GM21526 (cell line): ENCODE data around the gene PSMD1.
"Not testable (repeated sequence)": the region's sequence is repeated elsewhere in the genome, so short reads cannot be mapped to it uniquely, and the experiment has no call there.

Experiments used
- ATAC-seq: cut with Tn5 transposase; IDR thresholded peaks from one replicate; pipeline ENCODE4 v1.9.1; 2021; ENCODE audit warnings: moderate library complexity; ENCODE audit not compliant: unreplicated experiment, low FRiP score

Gene PSMD1

DNA sequence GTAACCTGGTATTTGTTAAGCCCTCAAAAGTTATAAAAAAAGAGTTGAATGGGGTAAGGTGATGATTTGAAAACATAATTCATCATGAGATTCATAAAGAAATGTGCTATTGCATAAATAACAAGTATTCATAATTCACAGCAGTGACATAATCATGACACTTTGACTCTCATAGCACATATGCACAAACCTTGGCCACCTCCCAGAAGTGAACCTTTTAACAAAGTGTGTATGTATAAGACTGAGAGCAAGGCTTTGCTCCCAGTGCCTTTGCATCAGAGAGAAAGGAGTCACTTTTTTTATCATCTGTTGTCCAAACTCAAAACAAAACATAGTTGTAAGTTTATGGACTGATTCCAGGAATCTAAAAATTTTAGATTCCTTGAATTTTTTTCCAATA lies 83.1 kb downstream of the PSMD1 start:
- no peak for ATAC-seq

DNA sequence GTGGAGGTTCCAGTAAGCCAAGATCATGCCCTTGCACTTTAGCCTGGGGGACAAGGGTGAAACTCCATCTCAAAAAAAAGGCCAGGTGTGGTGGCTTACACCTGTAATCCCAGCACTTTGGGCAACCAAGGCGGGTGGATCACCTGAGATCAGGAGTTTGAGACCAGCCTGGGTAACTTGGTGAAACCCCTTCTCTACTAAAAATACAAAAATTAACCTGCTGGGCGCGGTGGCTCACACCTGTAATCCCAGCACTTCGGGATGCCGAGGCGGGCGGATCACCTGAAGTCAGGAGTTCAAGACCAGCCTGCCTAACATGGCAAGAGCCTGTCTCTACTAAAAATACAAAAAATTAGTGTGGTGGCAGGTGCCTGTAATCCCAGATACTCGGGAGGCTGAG lies 84.1 kb downstream of the PSMD1 start:
- ATAC-seq, result not testable (repeated sequence)

DNA sequence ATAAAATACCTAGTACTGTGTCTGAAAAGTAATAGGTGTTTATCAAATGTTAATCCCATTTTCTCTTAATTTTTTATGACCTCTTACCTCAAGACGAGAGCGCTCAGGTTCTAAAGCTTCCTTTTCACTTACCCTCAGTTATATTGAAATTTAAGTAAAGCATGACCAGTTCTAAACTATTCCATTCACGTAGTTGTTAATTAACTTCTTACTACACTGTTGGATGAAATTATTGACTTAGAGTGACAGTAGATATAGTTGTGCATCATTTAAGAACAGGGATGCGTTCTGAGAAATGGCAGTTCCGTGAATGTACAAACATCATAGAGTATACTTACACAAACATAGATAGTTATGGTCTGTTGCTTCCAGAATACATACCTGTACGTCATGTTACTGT lies 88.2 kb downstream of the PSMD1 start:
- no peak for ATAC-seq

DNA sequence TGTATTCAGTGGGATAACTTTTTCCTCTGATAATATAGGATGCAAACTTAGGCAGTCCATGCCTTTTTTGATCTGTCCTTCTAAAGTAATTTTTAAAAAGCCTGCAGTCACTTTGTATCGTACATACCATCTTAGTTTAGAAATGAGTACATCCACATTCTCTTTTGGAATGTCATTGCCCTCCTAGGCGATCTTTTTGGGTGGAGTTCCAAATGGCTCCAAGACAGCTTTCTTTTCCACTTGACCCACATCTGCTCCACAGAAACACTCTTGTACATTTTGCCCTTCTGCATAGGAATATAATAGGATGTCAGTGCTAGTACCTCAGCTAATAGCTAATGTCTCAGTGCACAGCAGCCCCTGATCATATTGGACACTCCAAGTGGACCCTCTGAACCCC lies 90.0 kb downstream of the PSMD1 start:
- ATAC-seq, result no peak

DNA sequence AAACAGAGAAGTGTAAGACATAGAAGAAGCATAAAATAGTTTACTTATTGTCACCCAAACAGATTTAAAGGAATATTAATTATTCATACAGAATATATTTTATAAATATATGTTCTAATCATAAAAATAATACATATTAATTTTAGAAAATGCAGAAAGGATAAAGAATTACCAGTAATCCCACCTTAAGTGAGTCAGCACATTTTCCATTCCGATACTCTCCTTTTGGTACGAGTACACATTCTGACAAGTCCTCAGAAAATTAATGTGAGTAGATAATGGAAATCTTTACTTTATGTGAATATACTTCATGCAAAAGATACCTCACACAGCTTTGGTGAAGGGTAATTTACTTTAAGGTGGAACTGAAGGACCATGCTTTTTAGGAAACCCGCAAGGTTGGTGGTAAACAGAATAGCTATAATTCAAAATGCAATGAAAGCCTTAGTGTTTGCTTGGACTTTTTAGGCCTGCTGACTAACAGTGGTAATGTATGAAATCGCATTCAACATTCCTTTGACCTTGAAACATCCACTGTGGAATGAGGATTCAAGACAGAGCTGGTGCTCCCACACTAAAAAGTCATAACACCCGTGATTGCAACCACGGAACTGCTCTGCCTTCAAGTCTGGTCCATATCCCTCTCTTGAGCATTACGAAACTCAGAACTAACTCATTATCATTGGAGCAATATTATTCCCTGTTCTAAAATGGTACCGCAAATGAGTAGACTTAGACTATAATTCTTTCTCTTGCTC lies 96.3 kb downstream of the PSMD1 start:
- no peak for ATAC-seq

DNA sequence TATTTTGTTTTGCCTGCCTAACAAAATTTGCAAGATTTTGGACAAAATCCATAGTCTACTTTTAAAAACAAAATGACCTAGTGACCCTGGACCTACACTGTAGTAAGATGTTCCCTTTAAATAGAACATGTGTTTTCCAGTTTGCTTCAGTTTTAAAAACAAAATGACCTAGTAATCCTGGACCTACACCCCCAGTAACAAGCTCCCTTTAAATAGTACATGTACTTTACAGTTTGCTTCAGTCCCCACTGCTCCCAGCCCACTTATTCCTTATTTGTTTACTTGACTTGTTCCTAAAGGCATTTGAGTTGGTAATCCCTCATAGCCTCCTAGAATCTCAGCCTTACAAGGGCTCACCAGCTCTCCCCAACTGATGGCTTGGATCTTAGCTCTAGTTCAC lies 102.6 kb downstream of the PSMD1 start:
- no peak for ATAC-seq

DNA sequence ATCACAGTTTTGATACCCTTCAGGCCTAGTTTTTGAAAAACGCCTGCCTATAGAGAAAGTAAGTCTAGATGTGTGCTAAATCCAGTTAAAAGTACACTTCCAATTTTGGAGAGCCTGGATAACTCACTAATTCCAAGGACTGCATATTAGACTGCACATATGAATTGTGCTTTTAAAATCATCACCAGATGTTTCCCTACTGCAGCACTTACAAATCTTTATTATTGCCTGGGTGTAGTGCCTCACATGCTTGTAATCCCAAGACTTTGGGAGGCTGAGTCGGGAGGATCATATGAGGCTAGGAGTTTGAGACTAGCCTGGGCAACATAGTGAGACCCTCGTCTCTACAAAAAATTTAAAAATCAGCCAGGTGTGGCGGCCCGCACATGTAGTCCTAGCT lies 104.0 kb downstream of the PSMD1 start:
- no peak for ATAC-seq

DNA sequence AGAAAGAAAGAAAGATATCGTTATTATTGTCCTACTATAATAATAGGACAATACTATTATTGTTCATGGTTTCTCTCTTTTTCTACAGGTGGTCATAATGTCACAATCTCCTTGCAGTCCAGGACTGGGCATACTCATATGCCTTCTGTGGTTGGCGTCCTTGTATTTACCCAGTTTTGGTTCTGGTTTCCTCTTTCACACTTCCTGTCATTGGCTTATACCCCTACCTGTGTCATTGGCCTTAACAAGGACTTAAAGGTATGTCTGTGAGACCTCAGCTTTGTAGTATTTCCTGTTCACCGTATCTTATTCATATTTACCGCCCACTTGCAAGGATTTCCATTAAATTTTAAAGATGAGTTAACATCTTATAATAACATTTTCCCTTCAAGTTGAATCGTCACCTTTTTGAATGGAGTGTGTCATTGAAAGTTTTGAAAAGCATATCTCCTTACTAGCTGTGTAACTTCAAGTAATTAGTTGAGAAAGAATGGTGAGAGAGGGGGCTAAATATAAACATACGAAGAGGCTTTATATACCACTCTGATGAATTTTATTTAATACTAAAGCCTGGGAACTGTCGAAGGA lies 104.7 kb downstream of the PSMD1 start:
- no peak for ATAC-seq

DNA sequence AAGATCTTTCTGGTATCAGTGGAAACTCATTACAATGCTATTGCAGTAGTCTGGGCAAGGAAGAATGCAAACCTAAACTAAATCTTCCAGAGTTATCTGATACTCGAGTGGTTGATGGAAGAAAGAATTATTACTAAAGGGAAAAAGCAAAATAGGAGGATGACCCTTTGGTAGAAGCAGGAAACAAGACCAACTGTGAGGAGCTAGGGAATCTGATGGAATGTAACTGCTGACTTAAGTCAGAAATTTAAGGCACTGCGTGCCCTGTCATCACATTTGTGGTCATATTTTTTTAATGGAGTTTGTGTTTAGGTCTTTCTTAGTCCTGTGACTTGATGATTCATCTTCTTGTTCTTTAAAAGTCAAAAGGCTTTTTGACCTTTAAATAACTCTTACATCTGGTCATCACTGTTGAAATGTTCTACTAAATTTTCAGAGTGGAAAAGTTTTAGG lies 105.2 kb downstream of the PSMD1 start:
- ATAC-seq, result no peak

DNA sequence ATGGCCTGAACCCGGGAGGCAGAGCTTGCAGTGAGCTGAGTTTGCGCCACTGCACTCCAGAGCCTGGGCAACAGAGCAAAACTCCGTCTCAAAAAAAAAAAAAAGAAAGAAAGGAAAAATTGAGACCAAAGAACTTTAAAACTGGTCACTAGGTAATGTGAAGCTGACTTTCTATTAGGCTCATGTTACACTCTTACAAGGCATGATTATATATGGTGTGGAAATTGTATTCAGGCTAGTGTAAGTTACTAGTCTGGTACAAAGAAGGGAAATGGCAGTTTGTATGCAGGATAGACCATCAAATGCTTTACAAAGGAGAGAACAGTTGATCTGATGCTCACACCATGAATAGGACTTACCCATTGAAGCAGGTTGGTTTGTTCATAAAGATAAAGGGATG lies 106.3 kb downstream of the PSMD1 start:
- ATAC-seq, result no peak

DNA sequence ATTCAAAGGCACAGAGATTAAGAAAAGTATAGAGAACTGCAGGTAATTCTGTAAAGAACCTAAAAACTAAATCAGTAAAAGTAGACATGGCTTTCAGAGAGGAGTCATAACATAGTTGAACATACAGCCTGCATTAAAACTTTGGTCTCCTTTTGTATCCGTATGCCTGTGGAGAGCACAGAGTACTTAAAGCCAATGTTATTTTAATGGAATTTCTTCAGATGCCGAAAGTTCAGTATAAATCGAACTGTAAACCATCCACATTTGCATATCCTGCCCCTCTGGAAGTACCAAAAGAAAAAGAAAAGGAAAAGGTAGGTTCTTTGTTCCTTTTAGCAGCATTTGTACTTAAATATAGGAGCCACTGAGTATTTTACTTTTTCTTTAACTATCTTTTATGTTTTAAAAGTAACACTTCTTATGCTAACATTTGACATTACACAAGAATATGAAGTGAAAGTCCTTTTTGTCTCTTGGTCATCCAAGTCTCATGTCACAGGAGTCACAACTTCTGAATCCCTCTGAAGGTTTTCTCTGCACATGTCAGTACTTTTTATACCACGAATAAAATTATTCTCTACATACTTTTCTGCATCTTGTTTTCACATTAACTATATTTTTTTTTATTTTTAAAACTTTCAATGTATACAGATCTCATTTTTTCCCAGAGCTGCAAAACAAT lies 106.9 kb downstream of the PSMD1 start:
- no peak for ATAC-seq

DNA sequence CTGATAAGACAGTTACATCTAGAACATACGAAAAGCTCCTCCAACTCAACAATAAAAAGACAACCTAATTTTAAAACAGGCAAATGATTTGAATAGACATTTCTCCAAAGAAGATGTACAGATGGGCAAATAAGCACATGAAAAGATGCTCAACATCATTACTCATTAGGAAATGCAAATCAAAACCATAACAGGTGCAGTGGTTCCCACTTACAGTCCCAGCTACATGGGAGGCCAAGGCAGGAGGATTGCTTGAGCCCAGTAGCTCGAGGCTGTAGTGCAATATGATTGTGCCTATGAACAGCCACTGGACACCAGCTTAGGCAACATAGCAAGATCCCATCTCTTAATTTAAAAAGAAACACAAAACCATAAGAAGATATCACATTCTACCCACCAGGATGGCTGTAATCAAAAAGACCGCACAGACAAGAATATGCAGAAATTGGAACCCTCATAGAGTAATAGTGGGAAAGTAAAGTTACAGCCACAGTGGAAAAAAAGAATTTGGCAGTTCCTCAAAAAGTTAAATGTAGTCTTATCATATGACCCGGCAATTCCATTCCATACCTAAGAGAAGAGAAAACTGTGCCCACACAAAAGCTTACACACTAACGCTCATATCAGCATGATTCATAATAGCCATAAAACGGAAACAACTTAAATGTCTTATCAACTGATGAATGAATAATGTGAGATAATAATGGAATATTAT lies 111.2 kb downstream of the PSMD1 start:
- no peak for ATAC-seq

DNA sequence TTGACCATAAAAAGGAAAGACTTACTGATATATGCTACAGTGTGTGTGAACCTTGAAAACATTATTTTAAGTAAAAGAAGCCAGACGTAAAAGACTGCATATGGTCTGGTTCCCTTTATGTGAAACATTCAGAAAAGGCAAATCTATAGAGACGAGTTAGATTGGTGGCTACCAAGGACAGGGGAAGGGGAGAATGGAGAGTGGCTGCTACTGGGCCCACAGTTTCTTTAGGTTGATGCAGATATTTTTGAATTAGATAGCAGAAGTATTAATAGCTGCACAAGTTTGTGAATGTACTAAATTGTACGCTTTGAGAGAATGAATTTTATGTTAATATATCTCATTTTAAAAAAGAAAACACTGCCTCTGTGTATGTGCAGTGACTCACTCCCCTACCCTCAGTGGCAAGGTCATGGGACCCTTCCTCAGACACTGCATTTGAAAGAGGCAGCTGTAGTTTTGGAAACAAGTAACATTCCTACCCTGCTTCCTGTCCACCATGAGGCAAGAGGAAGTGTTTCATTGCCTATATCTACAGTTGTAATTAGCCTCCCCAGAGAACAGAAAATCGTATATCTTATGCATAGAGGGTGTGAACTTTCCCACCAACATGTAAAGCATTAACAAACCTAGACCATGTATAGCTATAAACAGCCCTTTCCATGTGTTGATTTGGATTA lies 111.9 kb downstream of the PSMD1 start:
- no peak for ATAC-seq

DNA sequence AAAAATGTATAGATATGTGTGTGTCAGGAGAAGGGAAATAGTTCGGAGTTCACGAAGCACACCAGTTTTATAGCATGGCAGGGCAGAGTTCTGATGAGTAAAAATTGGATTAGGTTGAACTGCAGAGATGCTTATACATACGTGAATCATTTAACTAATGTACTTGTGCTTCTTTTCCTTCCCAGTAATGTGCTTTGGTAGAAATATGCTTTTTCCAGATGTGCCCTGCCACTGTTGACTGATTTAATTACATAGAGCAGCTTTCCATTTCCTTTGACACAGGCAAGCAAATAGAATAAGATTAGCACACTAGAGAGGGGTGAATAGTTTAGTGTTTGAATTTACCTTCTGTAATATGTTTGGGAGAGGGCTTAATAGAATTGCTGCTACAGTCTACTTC lies 112.8 kb downstream of the PSMD1 start:
- no peak for ATAC-seq

DNA sequence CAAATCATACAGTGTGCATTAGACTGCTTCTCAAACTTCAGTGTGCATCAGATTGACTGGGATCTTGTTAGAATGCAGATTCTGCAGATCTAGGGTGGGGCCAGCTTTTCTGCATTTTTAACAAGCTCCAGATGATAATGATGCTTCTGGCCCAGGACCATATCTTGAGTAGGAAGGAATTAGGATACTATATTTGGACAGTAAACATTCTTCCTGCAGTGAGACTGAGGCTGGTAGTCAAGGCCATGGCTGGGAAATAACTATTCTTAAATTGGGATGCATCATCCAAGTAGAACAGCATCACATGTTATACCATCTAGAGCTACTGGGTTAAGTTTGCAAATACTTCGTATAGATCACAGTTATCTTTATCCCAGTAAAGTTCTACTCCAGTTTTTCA lies 113.4 kb downstream of the PSMD1 start:
- no peak for ATAC-seq

DNA sequence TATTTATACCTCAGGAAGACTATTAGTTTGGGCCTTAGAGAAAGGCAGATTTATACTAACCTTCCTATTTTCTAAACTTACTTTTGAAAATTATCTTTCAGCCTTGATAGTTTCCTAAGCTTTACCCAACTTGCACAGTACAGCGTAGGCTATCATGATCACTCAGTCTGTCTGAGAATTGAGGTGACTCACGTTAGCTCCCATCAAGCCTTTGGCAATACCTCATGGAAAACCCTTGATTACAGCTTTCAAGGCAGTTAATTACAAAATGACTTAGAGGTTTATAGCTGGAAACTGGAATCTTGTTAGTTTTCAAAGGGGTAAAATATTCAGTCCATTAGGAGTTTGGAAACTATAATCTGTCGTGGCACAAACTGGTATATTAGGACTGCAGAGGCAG lies 115.4 kb downstream of the PSMD1 start:
- no peak for ATAC-seq

DNA sequence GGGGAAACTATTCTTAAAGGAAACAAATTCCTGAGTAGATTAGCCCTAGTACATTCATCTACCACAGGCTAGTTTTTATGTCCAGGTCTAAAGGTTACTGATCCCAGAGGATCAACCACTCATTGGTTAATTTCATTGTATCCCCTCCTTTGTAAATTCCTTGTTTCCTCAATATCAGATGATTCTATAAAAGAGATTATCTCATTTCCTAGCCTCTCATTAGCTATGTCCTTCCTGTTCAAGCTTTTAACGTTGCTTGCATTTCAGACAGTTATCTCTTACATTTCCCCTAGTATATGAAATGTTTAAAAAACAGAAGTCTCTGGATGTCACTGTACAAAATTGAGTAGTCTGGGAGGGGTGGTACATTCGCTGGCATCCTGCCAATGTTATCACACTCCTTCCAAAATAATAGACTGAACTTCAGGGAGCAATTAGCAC lies 117.6 kb downstream of the PSMD1 start:
- ATAC-seq, result no peak

DNA sequence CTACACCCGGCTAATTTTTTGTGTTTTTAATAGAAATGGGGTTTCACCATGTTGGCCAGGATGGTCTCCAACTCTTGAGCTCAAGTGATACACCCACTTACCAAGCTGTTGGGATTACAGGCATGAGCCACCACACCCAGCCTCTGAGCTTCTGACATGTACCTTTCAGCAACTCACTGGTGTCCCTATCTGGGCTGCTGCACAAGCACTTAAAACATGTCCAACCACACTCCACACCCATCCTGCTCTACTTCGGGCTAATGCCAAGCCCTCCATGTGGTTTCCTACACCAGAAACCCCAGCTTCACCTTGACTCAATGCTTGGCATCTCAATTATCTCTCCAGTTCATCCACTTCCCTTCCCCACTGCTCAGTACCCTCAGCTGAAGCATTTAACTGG lies 119.4 kb downstream of the PSMD1 start:
- no peak for ATAC-seq

DNA sequence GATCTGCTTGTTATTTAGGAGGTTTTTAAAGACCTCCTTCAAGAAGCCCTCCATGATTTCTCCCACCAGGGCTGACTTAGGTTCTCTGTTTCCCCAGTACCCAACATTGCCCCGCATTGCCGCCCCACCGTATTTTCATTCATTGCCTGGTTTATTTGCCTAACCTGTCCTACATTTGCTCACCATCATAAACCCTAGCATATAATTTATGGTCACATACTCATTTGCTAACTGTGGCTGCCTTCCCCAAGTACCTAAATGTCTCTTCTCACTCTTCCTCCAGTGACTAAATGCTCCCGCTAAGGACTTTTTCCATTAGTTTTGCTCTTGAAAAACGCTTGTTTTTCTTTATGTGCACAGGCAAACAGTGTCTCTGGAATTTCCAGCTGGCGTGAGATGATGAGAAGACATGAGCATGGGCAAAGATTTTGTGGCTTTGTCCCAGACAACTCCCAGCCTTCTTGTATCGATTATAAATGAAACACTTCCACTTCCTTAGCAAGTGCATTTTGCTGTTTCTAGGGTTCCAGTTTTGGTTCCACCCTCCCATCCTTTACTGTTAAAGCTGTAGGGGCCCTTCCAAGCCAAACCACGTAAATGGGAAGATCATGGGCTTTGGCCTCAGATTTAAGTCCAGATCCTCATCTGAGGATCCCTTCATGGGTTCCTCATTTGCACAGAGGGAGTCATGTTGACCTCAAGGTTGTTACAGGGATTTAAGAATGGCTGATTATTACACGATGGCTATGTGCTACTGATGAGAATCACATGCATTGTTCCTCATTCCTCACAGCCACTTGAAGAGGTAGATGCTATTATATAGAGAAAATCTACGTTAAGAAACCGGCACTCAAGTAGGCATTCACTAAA lies 120.7 kb downstream of the PSMD1 start:
- no peak for ATAC-seq

DNA sequence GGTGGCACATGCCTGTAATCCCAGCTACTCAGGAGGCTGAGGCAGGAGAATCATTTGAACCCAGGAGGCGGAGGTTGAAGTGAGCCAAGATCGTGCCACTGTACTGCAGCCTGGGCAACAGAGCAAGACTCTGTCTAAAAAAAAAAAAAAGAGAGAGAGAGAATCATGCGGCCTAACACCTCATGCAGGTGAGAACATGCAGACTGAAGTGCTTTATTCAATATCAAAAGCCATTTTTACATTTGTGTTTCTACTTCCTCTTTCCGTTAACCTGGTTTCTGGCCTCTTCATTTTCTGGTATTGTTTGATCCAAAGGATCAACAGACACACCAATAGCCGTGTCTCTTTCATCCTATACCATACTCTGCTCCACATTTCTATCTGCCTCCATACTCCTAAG lies 122.1 kb downstream of the PSMD1 start:
- not testable (repeated sequence) for ATAC-seq
